RWPE2 (cell line): ENCODE measurements around the gene RAB11A.

ENCODE experiments used
- ATAC-seq: fragments of 200-7000 bp; cut with Tn5 transposase; 3 replicates; pipeline ENCODE4 v1.9.1; 2021; ENCODE audit warnings: low read depth
- DNase-seq: peaks from one replicate; pipeline ENCODE4 v3.0.0-alpha.2; 2020; ENCODE audit warnings: low spot score
- H3K27ac ChIP-seq: fragments of 450-650 bp; 2 replicates; pipeline ENCODE4 v1.5.1; 2017; ENCODE audit warnings: mild to moderate bottlenecking; ENCODE audit not compliant: poor library complexity, severe bottlenecking
- H3K27me3 ChIP-seq: fragments of 250-450 bp; sonication (Bioruptor Pico); 2 replicates; pipeline ENCODE4 v1.5.1; 2021; ENCODE audit warnings: mild to moderate bottlenecking, moderate library complexity; ENCODE audit not compliant: insufficient read depth, poor library complexity, severe bottlenecking
- H3K36me3 ChIP-seq: fragments of 250-450 bp; sonication (Bioruptor Pico); 2 replicates; pipeline ENCODE4 v1.5.1; 2020; ENCODE audit warnings: low read depth, mild to moderate bottlenecking, moderate library complexity
- H3K4me1 ChIP-seq: fragments of 250-450 bp; sonication (Bioruptor Pico); 2 replicates; pipeline ENCODE4 v1.5.1; 2021; ENCODE audit warnings: mild to moderate bottlenecking, moderate library complexity; ENCODE audit not compliant: insufficient read depth, poor library complexity, severe bottlenecking
- H3K4me3 ChIP-seq: fragments of 250-450 bp; sonication (Bioruptor Pico); 2 replicates; pipeline ENCODE4 v1.5.1; 2021; ENCODE audit warnings: mild to moderate bottlenecking, moderate library complexity; ENCODE audit not compliant: severe bottlenecking
- H3K9me3 ChIP-seq: fragments of 250-450 bp; sonication (Bioruptor Pico); 2 replicates; pipeline ENCODE4 v1.5.1; 2021; ENCODE audit warnings: mild to moderate bottlenecking, moderate library complexity; ENCODE audit not compliant: severe bottlenecking
- TF ChIP-seq, protein P1 (sequence below): fragments of 450-650 bp; IDR thresholded peaks from one replicate; pipeline ENCODE4 v1.5.1; 2017; ENCODE audit warnings: mild to moderate bottlenecking, moderate library complexity; ENCODE audit not compliant: poor library complexity, severe bottlenecking

Gene RAB11A

DNA sequence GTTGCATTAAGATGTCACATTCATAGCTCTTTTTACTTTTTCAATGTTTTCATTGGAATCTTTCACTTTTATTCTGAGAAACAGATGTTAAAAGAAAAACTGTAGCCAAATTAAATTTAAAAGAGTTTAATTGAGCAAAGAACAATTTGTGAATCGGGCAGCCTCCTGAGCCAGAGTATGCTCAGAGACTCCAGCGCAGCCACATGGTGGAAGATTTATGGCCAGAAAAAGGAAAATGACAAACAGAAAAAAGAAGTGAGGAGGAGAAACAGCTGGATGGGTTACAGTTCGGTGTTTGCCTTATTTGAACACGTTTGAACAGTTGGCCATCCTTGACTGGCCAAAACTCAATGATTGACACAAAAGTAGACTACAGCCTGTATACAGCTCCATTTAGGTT, 33.8 kb upstream of the RAB11A start:
- DNase-seq, result no peak
- H3K4me1 ChIP-seq, result peaks cover 8% of the 10 kb centered on the region

DNA sequence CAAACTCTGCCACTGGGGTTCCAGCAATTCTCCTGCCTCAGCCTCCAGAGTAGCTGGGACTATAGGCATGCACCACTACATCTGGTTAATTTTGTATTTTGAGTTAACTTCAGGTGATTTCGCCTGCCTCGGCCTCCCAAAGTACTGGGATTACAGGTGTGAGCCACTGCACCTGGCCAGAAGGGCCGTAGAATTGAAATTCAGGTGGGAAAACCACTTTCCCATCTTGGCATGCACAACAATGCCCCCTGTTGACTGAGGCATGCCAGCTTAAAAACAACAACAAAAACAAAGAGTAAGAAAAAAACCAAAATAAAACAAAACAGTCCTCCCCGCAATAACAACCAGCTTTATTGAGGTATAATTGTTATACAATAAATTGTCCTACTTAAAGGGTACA, 32.6 kb upstream of the RAB11A start:
- DNase-seq, result no peak
- Histone ChIP-seq H3K27me3 (no peaks in the 10 kb centered on the region), H3K36me3 (no peaks in the 10 kb centered on the region), H3K4me1 (peaks cover 8% of the 10 kb centered on the region), H3K9me3 (no peaks in the 10 kb centered on the region), H3K27ac (no peak overlapping the region), H3K4me3 (no peak overlapping the region)
- TF ChIP-seq, protein P1, sequence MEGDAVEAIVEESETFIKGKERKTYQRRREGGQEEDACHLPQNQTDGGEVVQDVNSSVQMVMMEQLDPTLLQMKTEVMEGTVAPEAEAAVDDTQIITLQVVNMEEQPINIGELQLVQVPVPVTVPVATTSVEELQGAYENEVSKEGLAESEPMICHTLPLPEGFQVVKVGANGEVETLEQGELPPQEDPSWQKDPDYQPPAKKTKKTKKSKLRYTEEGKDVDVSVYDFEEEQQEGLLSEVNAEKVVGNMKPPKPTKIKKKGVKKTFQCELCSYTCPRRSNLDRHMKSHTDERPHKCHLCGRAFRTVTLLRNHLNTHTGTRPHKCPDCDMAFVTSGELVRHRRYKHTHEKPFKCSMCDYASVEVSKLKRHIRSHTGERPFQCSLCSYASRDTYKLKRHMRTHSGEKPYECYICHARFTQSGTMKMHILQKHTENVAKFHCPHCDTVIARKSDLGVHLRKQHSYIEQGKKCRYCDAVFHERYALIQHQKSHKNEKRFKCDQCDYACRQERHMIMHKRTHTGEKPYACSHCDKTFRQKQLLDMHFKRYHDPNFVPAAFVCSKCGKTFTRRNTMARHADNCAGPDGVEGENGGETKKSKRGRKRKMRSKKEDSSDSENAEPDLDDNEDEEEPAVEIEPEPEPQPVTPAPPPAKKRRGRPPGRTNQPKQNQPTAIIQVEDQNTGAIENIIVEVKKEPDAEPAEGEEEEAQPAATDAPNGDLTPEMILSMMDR, result peak; percentile 43
- ATAC-seq, result no peak

More for the DNA sequence above, 33.8 kb upstream of the RAB11A start:
- Histone ChIP-seq H3K36me3 (no peaks in the 10 kb centered on the region), H3K4me3 (no peak overlapping the region), H3K9me3 (no peaks in the 10 kb centered on the region), H3K27ac (no peak overlapping the region), H3K27me3 (no peaks in the 10 kb centered on the region)
- no peak for ATAC-seq
- TF ChIP-seq, protein P1, result no peak

DNA sequence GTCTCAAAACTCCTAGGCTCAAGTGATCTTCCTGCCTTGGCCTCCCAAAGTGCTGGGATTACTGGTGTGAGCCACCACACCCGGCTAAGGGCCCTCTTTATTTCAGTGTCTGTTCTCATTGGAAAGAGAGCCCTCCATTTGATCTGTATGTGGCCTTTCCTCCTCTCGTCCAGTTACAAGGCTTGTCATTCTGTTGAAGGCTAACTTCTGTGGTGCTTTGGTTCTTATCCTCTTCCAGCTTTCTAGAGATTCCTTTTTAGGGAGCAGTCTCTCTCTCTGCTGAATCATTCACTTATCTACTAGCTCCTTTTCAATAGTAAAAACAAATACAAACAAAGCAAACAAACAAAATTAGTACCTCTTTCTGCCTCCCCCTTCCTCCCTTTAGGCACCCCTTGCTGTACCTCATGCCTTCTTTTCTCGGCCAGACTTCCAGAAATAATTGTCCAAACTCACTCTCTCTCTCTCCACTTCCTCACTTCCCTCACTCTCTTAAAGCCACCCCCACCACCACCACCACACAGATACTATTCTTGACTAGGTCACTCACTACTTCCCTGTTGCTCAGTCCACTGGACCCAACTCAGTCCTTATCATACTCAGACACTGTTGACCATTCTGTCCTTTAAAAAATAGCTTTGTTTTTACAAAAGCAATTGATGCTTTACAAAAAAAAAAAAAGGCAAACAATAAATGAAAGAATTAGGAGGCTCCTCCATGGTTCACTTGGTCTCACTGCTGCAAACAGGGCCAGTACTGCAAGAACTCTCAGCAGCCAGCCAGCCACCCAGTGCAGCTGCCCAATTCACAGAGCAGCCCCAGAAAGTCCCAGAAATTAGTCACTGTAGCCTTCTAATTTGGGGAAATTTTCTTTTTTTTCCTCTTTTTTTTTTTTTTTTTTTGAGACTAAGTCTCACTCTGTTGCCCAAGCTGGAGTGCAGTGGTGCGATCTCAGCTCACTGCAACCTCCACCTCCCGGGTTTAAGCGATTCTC, 31.7 kb upstream of the RAB11A start:
- Histone ChIP-seq H3K4me3 (no peak overlapping the region), H3K27me3 (no peaks in the 10 kb centered on the region), H3K9me3 (no peaks in the 10 kb centered on the region), H3K27ac (no peak overlapping the region), H3K4me1 (peaks cover 5% of the 10 kb centered on the region), H3K36me3 (no peaks in the 10 kb centered on the region)
- DNase-seq (no peak), ATAC-seq (no peak)
- TF ChIP-seq, protein P1, result no peak

DNA sequence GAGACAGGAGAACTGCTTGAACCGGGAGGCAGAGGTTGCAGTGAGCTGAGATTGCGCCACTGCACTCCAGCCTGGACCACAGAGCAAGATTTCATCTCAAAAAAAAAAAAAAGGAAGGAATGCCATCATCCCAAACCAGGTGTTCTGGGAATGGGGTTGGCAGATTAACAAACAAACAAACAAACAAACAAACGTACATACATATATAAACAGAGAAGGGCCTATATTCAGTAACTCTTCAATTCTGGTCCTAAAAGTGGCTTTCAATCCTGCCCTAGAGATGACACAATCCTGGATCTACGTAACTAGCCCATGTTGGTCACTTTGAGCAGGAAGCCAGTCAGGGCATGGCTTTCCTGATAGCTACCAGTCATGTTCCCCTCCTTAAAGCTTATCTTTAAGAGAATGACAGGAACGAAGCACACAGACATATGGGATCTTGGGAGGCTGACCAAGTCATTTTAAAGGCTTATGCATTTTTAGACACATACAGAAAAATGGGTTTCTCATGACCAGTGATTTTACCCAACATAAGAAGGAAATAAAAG, 29.9 kb upstream of the RAB11A start:
- ATAC-seq, result no peak
- H3K36me3 ChIP-seq, result no peaks in the 10 kb centered on the region
- TF ChIP-seq, protein P1, result no peak
- no peaks in the 10 kb centered on the region for H3K9me3 ChIP-seq
- no peak overlapping the region for H3K4me3 ChIP-seq
- H3K27me3 ChIP-seq, result no peaks in the 10 kb centered on the region
- no peaks in the 10 kb centered on the region for H3K4me1 ChIP-seq
- no peak for DNase-seq
- no peak overlapping the region for H3K27ac ChIP-seq

DNA sequence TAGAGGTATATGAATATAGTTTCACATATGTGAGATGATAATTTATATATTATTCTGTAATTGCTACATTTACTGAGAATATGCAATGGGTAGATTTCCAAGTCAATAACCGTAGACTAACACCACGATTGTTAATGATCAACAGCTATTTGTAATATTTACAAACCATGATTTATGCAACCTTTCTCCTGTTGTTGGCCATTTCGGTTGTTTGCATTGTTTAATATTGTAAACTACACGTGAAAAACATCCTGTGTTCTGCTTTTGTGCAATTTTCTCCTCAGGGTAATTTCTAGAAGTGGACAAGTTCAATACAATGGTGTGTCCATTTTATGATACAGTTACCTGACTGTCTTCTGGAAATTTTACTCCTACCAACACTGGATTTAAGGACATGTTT, 29.3 kb upstream of the RAB11A start:
- TF ChIP-seq, protein P1, result no peak
- H3K4me1 ChIP-seq, result no peaks in the 10 kb centered on the region
- H3K36me3 ChIP-seq, result no peaks in the 10 kb centered on the region
- no peak for ATAC-seq
- no peaks in the 10 kb centered on the region for H3K27me3 ChIP-seq
- H3K9me3 ChIP-seq, result no peaks in the 10 kb centered on the region
- H3K4me3 ChIP-seq, result no peak overlapping the region
- H3K27ac ChIP-seq, result no peak overlapping the region
- DNase-seq, result no peak
